DND-41 (cell line): Measurements from ENCODE around the gene TSHZ1.

ENCODE experiments used
- ATAC-seq: fragments of 200-7000 bp; cut with Tn5 transposase; 3 replicates; pipeline ENCODE4 v1.9.1; 2021; ENCODE audit warnings: low read depth; ENCODE audit not compliant: insufficient read depth
- DNase-seq: peaks from one replicate; pipeline ENCODE4 v3.0.0-alpha.2; 2020
- H2AFZ ChIP-seq: 2 replicates; pipeline ENCODE4 v1.6.0; 2012; ENCODE audit warnings: low read depth, low read length
- H3K27ac ChIP-seq: 2 replicates; pipeline ENCODE4 v1.5.1; 2012; ENCODE audit warnings: low read length, inconsistent platforms
- H3K27me3 ChIP-seq: fragments of 200-600 bp; sonication (generic); 2 replicates; pipeline ENCODE4 v1.6.0; 2012; ENCODE audit warnings: low read length, mild to moderate bottlenecking, inconsistent platforms; ENCODE audit not compliant: insufficient read depth, poor library complexity
- H3K36me3 ChIP-seq: 2 replicates; pipeline ENCODE4 v1.5.1; 2012; ENCODE audit warnings: low read length, inconsistent platforms; ENCODE audit not compliant: insufficient read depth
- H3K4me1 ChIP-seq: 2 replicates; pipeline ENCODE4 v1.5.1; 2012; ENCODE audit warnings: mild to moderate bottlenecking, low read length; ENCODE audit not compliant: insufficient read depth
- H3K4me2 ChIP-seq: 2 replicates; pipeline ENCODE4 v1.6.0; 2012; ENCODE audit warnings: mild to moderate bottlenecking, moderate library complexity, low read length, inconsistent platforms; ENCODE audit not compliant: insufficient read depth
- H3K4me3 ChIP-seq, 2 experiments: fragments of 200-600 bp in 1 of 2; shearing (Covaris generic) in 1 of 2; 2 replicates each; pipeline ENCODE4 v1.5.1; 2012 to 2016; ENCODE audit warnings: inconsistent platforms in 2 of 2, low read length in 2 of 2, mild to moderate bottlenecking in 2 of 2, low read depth in 1 of 2, moderate library complexity in 1 of 2
- H3K79me2 ChIP-seq: 2 replicates; pipeline ENCODE4 v1.6.0; 2012; ENCODE audit warnings: low read length, inconsistent platforms; ENCODE audit not compliant: insufficient read depth
- H3K9ac ChIP-seq: 2 replicates; pipeline ENCODE4 v1.6.0; 2012; ENCODE audit warnings: low read depth, mild to moderate bottlenecking, inconsistent platforms, low read length, moderate library complexity
- H3K9me3 ChIP-seq: 2 replicates; pipeline ENCODE4 v1.5.1; 2012; ENCODE audit warnings: low read length, moderate library complexity, mild to moderate bottlenecking, inconsistent platforms; ENCODE audit not compliant: insufficient read depth, severe bottlenecking
- H4K20me1 ChIP-seq: 2 replicates; pipeline ENCODE4 v1.6.0; 2012; ENCODE audit warnings: low read length; ENCODE audit not compliant: insufficient read depth
- EZH2 ChIP-seq: IDR thresholded peaks from 3 replicates; pipeline ENCODE4 v1.6.1; 2012; ENCODE audit warnings: borderline replicate concordance, low read depth, mild to moderate bottlenecking, moderate library complexity, low read length, inconsistent platforms; ENCODE audit not compliant: severe bottlenecking
- TF ChIP-seq, protein P1 (sequence below): IDR thresholded peaks from 2 replicates; pipeline ENCODE4 v1.5.1; 2012; ENCODE audit warnings: borderline replicate concordance, low read length, moderate library complexity, mild to moderate bottlenecking; ENCODE audit not compliant: poor library complexity, severe bottlenecking; ENCODE audit errors: extremely low read depth

The TSHZ1 gene

DNA sequence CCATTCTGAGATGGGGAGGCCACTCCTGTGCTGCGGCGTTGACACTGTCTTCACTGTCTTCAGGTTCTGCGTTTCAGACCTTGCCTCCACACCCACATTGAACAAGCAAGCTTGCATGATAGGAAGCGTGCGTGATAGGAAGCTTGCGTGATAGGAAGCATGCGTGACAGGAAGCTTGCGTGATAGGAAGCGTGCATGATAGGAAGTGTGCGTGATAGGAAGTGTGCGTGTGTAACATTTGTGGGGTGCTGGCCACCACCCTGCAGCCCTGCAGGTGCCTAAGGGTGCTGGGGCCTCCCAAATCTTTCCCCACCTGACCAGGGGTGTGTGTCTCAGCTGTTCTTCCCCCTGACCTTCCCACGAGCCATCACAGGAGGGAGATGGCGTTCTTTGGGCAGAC, 25.3 kb downstream of the TSHZ1 start:
- Histone ChIP-seq H4K20me1 (peaks cover 41% of the 10 kb centered on the region), H3K9ac (no peak overlapping the region), H3K4me2 (no peak overlapping the region), H3K79me2 (peaks cover 96% of the 10 kb centered on the region), H2AFZ (no peak overlapping the region), H3K27ac (no peak overlapping the region), H3K9me3 (no peaks in the 10 kb centered on the region), H3K4me3 (no peak overlapping the region), H3K4me1 (no peaks in the 10 kb centered on the region), H3K36me3 (peaks cover 28% of the 10 kb centered on the region), H3K27me3 (no peaks in the 10 kb centered on the region)
- ATAC-seq: no peak
- no peak for TF ChIP-seq EZH2
- TF ChIP-seq, protein P1, sequence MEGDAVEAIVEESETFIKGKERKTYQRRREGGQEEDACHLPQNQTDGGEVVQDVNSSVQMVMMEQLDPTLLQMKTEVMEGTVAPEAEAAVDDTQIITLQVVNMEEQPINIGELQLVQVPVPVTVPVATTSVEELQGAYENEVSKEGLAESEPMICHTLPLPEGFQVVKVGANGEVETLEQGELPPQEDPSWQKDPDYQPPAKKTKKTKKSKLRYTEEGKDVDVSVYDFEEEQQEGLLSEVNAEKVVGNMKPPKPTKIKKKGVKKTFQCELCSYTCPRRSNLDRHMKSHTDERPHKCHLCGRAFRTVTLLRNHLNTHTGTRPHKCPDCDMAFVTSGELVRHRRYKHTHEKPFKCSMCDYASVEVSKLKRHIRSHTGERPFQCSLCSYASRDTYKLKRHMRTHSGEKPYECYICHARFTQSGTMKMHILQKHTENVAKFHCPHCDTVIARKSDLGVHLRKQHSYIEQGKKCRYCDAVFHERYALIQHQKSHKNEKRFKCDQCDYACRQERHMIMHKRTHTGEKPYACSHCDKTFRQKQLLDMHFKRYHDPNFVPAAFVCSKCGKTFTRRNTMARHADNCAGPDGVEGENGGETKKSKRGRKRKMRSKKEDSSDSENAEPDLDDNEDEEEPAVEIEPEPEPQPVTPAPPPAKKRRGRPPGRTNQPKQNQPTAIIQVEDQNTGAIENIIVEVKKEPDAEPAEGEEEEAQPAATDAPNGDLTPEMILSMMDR: no peak
- no peak for DNase-seq

DNA sequence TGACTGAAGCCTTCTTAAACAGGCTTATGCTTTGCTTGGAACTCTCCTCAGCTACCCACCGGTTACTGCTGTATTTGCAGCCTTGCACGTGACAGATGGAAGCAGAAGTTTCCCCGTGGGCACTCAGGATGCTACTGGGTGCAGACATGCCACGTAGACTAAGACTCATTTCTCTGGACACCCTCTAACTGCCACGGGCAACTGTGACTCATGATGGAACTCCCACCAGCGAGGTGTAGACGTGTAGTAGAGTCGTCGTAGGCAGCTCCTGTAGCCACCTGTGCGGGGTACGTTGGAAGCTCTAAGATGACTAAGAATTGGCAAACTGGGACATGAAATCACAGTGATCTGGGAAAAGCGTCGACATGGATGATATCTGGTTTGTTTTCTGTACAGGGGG, 27.5 kb downstream of the TSHZ1 start:
- Histone ChIP-seq H3K9ac (no peak overlapping the region), H3K4me2 (no peak overlapping the region), H3K79me2 (peaks cover 98% of the 10 kb centered on the region), H3K4me1 (no peaks in the 10 kb centered on the region), H3K4me3 (no peak overlapping the region), H3K27ac (no peak overlapping the region), H3K9me3 (no peaks in the 10 kb centered on the region), H4K20me1 (peaks cover 43% of the 10 kb centered on the region), H2AFZ (no peak overlapping the region), H3K27me3 (no peaks in the 10 kb centered on the region), H3K36me3 (peaks cover 24% of the 10 kb centered on the region)
- ATAC-seq: no peak
- DNase-seq: no peak
- TF ChIP-seq, protein P1: no peak
- TF ChIP-seq EZH2: no peak

GRCh38 chr18:75238786-75239185, 28.2 kb downstream of the TSHZ1 start:
- peaks cover 24% of the 10 kb centered on the region for H3K36me3 ChIP-seq
- H3K4me3 ChIP-seq: no peak overlapping the region
- H3K4me2 ChIP-seq: no peak overlapping the region
- ATAC-seq (no peak), DNase-seq (no peak)
- no peaks in the 10 kb centered on the region for H3K9me3 ChIP-seq
- no peak overlapping the region for H3K27ac ChIP-seq
- H3K79me2 ChIP-seq: peaks cover 98% of the 10 kb centered on the region
- TF ChIP-seq EZH2: no peak
- TF ChIP-seq, protein P1: no peak
- H3K4me1 ChIP-seq: no peaks in the 10 kb centered on the region
- H2AFZ ChIP-seq: no peak overlapping the region
- H3K9ac ChIP-seq: no peak overlapping the region
- H3K27me3 ChIP-seq: no peaks in the 10 kb centered on the region
- H4K20me1 ChIP-seq: peaks cover 36% of the 10 kb centered on the region

- TF ChIP-seq, protein P1: peak; percentile 33
- TF ChIP-seq EZH2: no peak
- Histone ChIP-seq H3K27ac (no peak overlapping the region), H2AFZ (no peak overlapping the region), H3K9ac (no peak overlapping the region), H3K36me3 (peaks cover 17% of the 10 kb centered on the region), H3K4me3 (no peak overlapping the region), H4K20me1 (peaks cover 30% of the 10 kb centered on the region), H3K79me2 (peaks cover 98% of the 10 kb centered on the region), H3K9me3 (no peaks in the 10 kb centered on the region), H3K4me1 (peaks cover 8% of the 10 kb centered on the region), H3K4me2 (no peak overlapping the region), H3K27me3 (no peaks in the 10 kb centered on the region)
- ATAC-seq (0 out of 3 replicates have a peak, but pooled peaks have one; percentile 36), DNase-seq (peak; percentile 16)
Measured at GRCh38 chr18:75240433-75240832, 29.8 kb downstream of the TSHZ1 start.
